Middle frontal gyrus (tissue), 1 donor: ENCODE results near the gene LRIT1.

Experiments
- DNase-seq: peaks from one replicate; pipeline ENCODE4 v3.0.0-alpha.2; 2015; ENCODE audit warnings: low spot score; ENCODE audit errors: extremely low spot score

Gene LRIT1

GRCh38 chr10:84193846-84194423 is 47.4 kb downstream of the LRIT1 start:
- DNase-seq = no peak

DNA sequence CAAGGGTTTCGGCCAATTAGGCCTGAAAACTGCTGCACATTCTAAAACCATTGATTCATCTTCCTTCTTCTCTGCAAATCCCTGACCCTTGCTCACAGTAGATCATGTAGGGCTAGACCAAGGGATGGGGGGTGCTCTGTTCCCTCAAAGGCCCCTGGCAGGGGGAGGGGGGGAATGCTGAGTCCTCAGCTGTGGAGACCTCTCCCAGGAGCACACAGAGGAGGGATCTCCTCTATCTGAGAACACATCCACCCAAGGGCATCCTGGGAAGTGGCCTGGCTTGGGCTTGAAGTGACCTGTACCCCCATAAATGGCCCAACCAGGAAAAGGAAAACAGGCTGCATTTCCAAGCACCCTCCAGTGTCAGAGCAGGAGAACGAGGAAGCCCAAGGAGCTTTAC is 48.0 kb downstream of the LRIT1 start:
- DNase-seq = no peak

DNA sequence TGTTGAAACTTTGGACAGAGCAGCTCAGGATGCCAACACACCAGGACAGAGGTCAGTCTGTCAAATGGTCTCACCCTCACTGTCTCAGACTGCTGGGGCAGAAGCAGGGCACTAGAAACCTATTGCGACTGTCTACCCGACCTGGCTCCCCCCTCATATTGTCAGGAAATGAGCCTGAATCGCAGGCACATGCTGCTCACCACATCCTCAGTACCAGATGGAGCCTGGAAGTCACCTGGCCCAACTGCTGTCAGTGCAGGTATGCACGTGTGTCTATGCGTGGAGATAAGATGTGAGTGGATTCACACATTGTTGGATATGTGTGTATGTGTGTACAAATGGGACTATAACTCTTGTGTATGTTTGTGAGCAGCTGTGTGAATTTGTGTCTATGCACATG is 50.2 kb downstream of the LRIT1 start:
- DNase-seq = no peak

DNA sequence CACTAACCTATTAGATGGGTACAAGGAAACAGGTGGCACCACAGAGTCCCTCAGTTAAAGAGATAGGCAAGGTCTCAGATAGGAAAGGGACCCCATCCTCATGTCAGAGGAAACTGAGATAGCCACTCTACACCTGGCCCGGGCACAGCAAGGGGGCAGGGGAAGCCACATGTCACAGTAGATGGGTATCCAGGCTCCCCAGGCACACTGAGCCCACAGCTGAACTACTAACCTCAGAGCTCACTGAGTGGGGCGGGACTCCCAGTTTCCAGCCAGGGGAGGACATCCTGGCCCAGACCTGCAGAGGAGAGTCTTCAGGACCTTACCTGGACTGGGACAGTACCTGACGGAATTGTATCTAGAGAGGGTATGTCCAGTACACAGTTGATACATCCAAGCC is 50.7 kb downstream of the LRIT1 start:
- DNase-seq = no peak

- DNase-seq = no peak
Observed at GRCh38 chr10:84188815-84189214, 52.5 kb downstream of the LRIT1 start.

DNA sequence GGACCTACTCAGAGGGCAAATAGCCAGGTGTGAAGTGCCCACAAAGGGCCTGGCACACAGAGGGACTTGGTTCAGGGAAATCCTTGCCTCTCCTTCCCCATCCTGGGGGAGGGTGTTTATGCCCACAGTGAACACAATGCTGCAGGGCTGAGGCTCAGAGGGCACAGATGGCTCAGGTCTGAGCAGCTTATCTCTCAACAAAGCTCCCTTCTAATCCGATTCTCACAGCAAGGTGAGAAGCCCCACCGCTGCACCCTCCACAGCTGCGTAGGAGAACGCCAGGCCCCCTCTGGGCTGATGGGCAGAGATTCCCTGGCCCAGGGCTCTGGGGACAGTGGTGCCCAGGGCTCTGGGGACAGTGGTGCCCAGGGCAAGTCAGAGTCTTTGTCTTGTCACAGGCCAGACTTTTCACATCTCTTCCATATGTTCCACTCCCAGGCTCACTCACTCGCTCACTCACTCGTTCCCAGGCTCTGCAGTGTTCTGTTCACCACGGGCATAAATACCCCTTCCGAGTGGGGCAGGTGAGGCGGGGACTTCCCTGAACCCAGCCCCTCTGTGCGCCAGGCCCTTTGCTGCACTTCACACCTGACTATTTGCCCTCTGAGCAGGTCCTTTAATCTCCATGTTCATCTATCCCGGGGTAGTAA is 55.7 kb downstream of the LRIT1 start:
- no peak for DNase-seq

DNA sequence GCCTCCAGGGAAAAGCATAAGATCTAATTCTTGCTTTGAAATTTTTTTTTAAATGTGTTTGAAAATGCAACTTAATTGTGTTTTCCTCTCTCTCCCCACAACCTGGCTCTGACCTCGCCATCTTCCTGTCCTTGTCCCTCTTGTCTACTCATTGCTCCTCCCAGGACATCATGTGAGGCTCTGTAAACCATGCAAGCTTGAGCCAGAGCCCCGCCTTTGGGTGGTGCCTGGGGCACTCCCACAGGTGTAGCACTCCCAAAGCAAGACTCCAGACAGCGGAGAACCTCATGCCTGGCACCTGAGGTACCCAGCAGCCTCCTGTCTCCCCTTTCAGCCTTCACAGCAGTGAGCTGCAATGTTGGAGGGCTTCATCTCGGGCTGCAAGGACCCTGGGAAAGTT is 56.8 kb downstream of the LRIT1 start:
- no peak for DNase-seq

DNA sequence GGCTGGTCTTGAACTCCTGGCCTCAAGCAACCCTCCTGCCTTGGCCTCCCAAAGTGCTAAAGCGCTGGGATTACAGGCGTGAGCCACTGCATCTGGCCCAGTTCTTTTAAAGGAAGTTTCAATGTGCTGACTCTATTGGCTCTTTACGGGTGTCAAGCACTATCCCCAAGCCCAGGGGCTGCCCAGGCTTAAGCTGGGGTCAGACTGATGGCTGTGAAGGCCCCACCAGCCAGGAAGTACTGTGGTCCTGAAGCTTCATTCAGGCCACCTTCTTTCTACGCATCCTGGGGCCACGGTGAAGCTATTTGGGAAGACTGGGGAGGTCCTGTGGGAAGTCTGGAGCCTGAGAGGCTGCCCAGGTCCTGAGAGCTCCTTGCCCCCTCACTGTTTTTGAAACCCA is 59.7 kb downstream of the LRIT1 start:
- no peak for DNase-seq
